ENCODE measurements around the gene PTGDS.

DNA sequence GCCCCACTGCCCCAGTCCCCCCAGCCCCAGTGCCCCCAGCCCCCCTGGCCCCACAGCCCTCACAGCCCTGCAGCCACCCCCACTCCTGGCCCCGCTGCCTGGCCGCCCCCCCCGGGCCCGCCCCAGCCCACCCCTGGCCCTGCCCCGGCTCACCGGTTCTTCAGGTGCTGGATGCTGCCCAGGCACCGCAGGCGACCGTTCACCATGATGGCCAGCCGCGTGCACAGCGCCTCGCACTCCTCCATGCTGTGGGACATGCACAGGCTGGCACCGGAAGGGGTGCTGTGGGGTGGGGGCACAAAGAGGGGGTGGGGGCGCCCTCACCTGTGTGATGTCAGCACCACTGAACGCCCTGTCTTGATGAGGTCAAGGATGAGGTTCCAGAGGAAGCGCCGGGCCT lies 31.9 kb downstream of the PTGDS start:
- TF ChIP-seq, protein P1, sequence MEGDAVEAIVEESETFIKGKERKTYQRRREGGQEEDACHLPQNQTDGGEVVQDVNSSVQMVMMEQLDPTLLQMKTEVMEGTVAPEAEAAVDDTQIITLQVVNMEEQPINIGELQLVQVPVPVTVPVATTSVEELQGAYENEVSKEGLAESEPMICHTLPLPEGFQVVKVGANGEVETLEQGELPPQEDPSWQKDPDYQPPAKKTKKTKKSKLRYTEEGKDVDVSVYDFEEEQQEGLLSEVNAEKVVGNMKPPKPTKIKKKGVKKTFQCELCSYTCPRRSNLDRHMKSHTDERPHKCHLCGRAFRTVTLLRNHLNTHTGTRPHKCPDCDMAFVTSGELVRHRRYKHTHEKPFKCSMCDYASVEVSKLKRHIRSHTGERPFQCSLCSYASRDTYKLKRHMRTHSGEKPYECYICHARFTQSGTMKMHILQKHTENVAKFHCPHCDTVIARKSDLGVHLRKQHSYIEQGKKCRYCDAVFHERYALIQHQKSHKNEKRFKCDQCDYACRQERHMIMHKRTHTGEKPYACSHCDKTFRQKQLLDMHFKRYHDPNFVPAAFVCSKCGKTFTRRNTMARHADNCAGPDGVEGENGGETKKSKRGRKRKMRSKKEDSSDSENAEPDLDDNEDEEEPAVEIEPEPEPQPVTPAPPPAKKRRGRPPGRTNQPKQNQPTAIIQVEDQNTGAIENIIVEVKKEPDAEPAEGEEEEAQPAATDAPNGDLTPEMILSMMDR (IDR thresholded peaks at IDR 0.05): no peak
- no peak for TF ChIP-seq POLR2A (IDR thresholded peaks at IDR 0.05; ENCODE audit: low read depth)
- TF ChIP-seq POLR2AphosphoS5 (IDR thresholded peaks at IDR 0.05): no peak
- no peak for TF ChIP-seq EP300 (IDR thresholded peaks at IDR 0.05)

Measured in esophagus muscularis mucosa (tissue), 4 donors.